Renal cortex interstitium (tissue), 11 donors: ENCODE results near the gene DPP6. TPM values are rescaled to one million over a fixed set of nuclear protein-coding genes. Genes with fewer than 3 reads are reported as not detected.

ENCODE experiments used
- DNase-seq, 11 donors: peaks; one replicate each; pipeline ENCODE4 v3.0.0-alpha.2; 2013; ENCODE audit warnings: low read depth in 9 of 11, low spot score in 4 of 11; ENCODE audit errors: extremely low read depth in 1 of 11
- polyA plus RNA-seq, 3 donors: library from polyadenylated mRNA; unstranded; fragments of 120-200 nt; gene quantifications; one replicate each; pipeline ENCODE4 v1.2.1, GENCODE V29; 2013; ENCODE audit not compliant: insufficient read length in 3 of 3

Gene DPP6
- polyA plus RNA-seq, 3 donors, result 41.0 to 52.1 (median 48.4) TPM

- no peak for DNase-seq
These were observed 250.2 kb downstream of the DPP6 start for GRCh38 chr7:154302380-154302779.

GRCh38 chr7:154304231-154304630, 252.0 kb downstream of the DPP6 start:
- DNase-seq, result no peak

GRCh38 chr7:154304740-154305700, 252.8 kb downstream of the DPP6 start:
- peak in 7 of 11 donors; percentile 3 to 26 (median 16) for DNase-seq

- no peak for DNase-seq
These were observed 253.8 kb downstream of the DPP6 start for GRCh38 chr7:154306036-154306435.

- no peak for DNase-seq
These were observed 256.7 kb downstream of the DPP6 start for GRCh38 chr7:154308928-154309327.

- DNase-seq, result no peak
These were observed 257.9 kb downstream of the DPP6 start for GRCh38 chr7:154310114-154310513.

- no peak for DNase-seq
These were observed 272.0 kb downstream of the DPP6 start for GRCh38 chr7:154324196-154324595.

GRCh38 chr7:154326421-154326820, 274.2 kb downstream of the DPP6 start:
- DNase-seq, result no peak

GRCh38 chr7:154330318-154330717, 278.1 kb downstream of the DPP6 start:
- DNase-seq, result no peak

- no peak for DNase-seq
These were observed 280.8 kb downstream of the DPP6 start for GRCh38 chr7:154332811-154333580.

- DNase-seq, result no peak
These were observed 284.1 kb downstream of the DPP6 start for GRCh38 chr7:154336295-154336694.

GRCh38 chr7:154338701-154339506, 286.7 kb downstream of the DPP6 start:
- DNase-seq, result no peak

- no peak for DNase-seq
These were observed 290.9 kb downstream of the DPP6 start for GRCh38 chr7:154342971-154343633.

- DNase-seq, result no peak
These were observed 291.7 kb downstream of the DPP6 start for GRCh38 chr7:154343778-154344412.

- no peak for DNase-seq
These were observed 292.9 kb downstream of the DPP6 start for GRCh38 chr7:154345093-154345492.

- DNase-seq, result no peak
These were observed 295.6 kb downstream of the DPP6 start for GRCh38 chr7:154347700-154348266.

- no peak for DNase-seq
These were observed 298.7 kb downstream of the DPP6 start for GRCh38 chr7:154350892-154351291.

GRCh38 chr7:154353355-154353767, 301.2 kb downstream of the DPP6 start:
- DNase-seq, result no peak
